B cell (primary cell): ENCODE results near the gene CDC25B. TPM values are rescaled to one million over a fixed set of nuclear protein-coding genes. Genes with fewer than 3 reads are reported as not detected.

ENCODE experiments used
- ATAC-seq: fragments of 200-7000 bp; cut with Tn5 transposase; one replicate; pipeline ENCODE4 v1.10.0; 2021; ENCODE audit warnings: low read depth, mild to moderate bottlenecking, moderate number of reproducible peaks, moderate library complexity
- CTCF ChIA-PET: fragments of 350-600 bp; sonication (Branson Sonifier 250); formaldehyde crosslinking; loops from one replicate; lab custom pipeline; 2021; ENCODE audit warnings: antibody characterized with exemption, inconsistent platforms; lab: Charles Lee
- POLR2A ChIA-PET: fragments of 350-600 bp; sonication (Branson Sonifier 250); formaldehyde crosslinking; loops from one replicate; lab custom pipeline; 2021; ENCODE audit warnings: antibody characterized with exemption; lab: Charles Lee
- DNase-seq: peaks from one replicate; pipeline ENCODE4 v3.0.0; 2013
- H2AFZ ChIP-seq: 2 replicates; pipeline ENCODE4 v1.6.1; 2012; ENCODE audit warnings: mild to moderate bottlenecking, low read depth, low read length; ENCODE audit not compliant: insufficient read depth, poor library complexity, severe bottlenecking
- H3K27ac ChIP-seq, 2 donors: 1 replicate in 1 of 2; 2 replicates in 1 of 2; pipeline ENCODE4 v1.5.1; 2012 to 2013; ENCODE audit warnings: low read length in 2 of 2, mild to moderate bottlenecking in 2 of 2, moderate library complexity in 1 of 2
- H3K27me3 ChIP-seq, 4 experiments: fragments of 200-600 bp in 1 of 4; sonication (generic) in 1 of 4; replicated peaks in 1 of 4; 1 replicate in 2 of 4; 2 replicates in 2 of 4; pipeline versions ENCODE4 v1.6.1 to v1.7.0; 2013 to 2016; ENCODE audit warnings: low read length in 3 of 4, mild to moderate bottlenecking in 2 of 4, mixed read lengths in 1 of 4, moderate library complexity in 1 of 4; ENCODE audit not compliant: insufficient read depth in 4 of 4, control insufficient read depth in 3 of 4; ENCODE audit errors: control extremely low read depth in 1 of 4
- H3K36me3 ChIP-seq, 2 experiments: replicated peaks in 1 of 2; 1 replicate in 1 of 2; 2 replicates in 1 of 2; pipeline versions ENCODE4 v1.6.1 to v1.7.1; 2013; ENCODE audit warnings: low read length in 1 of 2; ENCODE audit not compliant: insufficient read depth in 2 of 2, control insufficient read depth in 1 of 2; ENCODE audit errors: control extremely low read depth in 1 of 2, extremely low read depth in 1 of 2
- H3K4me1 ChIP-seq, 2 donors: fragments of 200-600 bp in 1 of 2; sonication (generic) in 1 of 2; 1 replicate in 1 of 2; 2 replicates in 1 of 2; pipeline versions ENCODE4 v1.5.1 to v1.6.1; 2013 to 2017; ENCODE audit warnings: low read length in 2 of 2; ENCODE audit not compliant: control insufficient read depth in 2 of 2, insufficient read depth in 2 of 2
- H3K4me2 ChIP-seq: replicated peaks from 2 replicates; pipeline ENCODE3; 2012; ENCODE audit warnings: mild to moderate bottlenecking, low read depth, low read length; ENCODE audit not compliant: poor library complexity, severe bottlenecking
- H3K4me3 ChIP-seq, 5 experiments: fragments of 200-600 bp in 1 of 5; sonication (generic) in 1 of 5; 1 replicate in 3 of 5; 2 replicates in 2 of 5; pipeline versions ENCODE4 v1.5.1 to v1.7.0; 2011 to 2016; ENCODE audit warnings: low read length in 4 of 5, mild to moderate bottlenecking in 4 of 5, low read depth in 2 of 5, control low read depth in 1 of 5, moderate library complexity in 1 of 5; ENCODE audit not compliant: insufficient read depth in 1 of 5; ENCODE audit errors: control extremely low read depth in 1 of 5, extremely low read depth in 1 of 5
- H3K79me2 ChIP-seq: fragments of 200-600 bp; sonication (generic); one replicate; pipeline ENCODE4 v1.6.0; 2016; ENCODE audit warnings: low read length; ENCODE audit not compliant: control insufficient read depth, insufficient read depth
- H3K9ac ChIP-seq: fragments of 200-600 bp; sonication (generic); 2 replicates; pipeline ENCODE4 v1.6.1; 2017; ENCODE audit warnings: mild to moderate bottlenecking, low read length, moderate library complexity
- H3K9me3 ChIP-seq, 3 donors: one replicate each; pipeline versions ENCODE4 v1.6.1 to v1.7.1; 2013; ENCODE audit warnings: low read length in 2 of 3; ENCODE audit not compliant: control insufficient read depth in 2 of 3, insufficient read depth in 1 of 3; ENCODE audit errors: control extremely low read depth in 1 of 3
- H4K20me1 ChIP-seq: 2 replicates; pipeline ENCODE4 v1.6.0; 2012; ENCODE audit warnings: mild to moderate bottlenecking, low read length; ENCODE audit not compliant: insufficient read depth, control insufficient read depth, poor library complexity, severe bottlenecking
- H3K27ac Mint-ChIP-seq: one replicate; pipeline ENCODE4 v1.8.0; 2021; ENCODE audit warnings: mixed read lengths
- H3K27me3 Mint-ChIP-seq: one replicate; pipeline ENCODE4 v1.8.0; 2021; ENCODE audit warnings: mixed read lengths
- H3K4me1 Mint-ChIP-seq: one replicate; pipeline ENCODE4 v1.8.0; 2021; ENCODE audit warnings: mixed read lengths
- H3K4me3 Mint-ChIP-seq: one replicate; pipeline ENCODE4 v1.8.0; 2021; ENCODE audit warnings: mixed read lengths
- H3K9me3 Mint-ChIP-seq: one replicate; pipeline ENCODE4 v1.8.0; 2022; ENCODE audit warnings: mixed read lengths; ENCODE audit not compliant: insufficient read depth
- CTCF ChIP-seq: fragments of 200-600 bp; IDR thresholded peaks from one replicate; pipeline ENCODE4 v1.8.0; 2022; ENCODE audit warnings: antibody characterized with exemption, mild to moderate bottlenecking
- EZH2 ChIP-seq: IDR thresholded peaks from 2 replicates; pipeline ENCODE4 v1.6.1; 2012; ENCODE audit warnings: borderline replicate concordance, low read depth, mild to moderate bottlenecking, moderate library complexity, low read length; ENCODE audit not compliant: insufficient read depth, poor library complexity, severe bottlenecking
- WGBS: methylation state at CpG from one replicate; pipeline ENCODE4 v1.1.5; 2013; ENCODE audit warnings: missing lambda C conversion rate; ENCODE audit not compliant: insufficient coverage; 5-methylcytosine and 5-hydroxymethylcytosine counted together
- intact Hi-C: fragments of 100-400 bp; cut with micrococcal nuclease; formaldehyde crosslinking; loops from one replicate; pipeline ENCODE4 v1.10.0; 2022
- polyA plus RNA-seq: library from polyadenylated mRNA; depleted of rRNA; stranded (reverse); fragments of >200 nt; gene quantifications from 2 replicates; pipeline ENCODE4 v1.2.3, GENCODE V29; 2012
- total RNA-seq, 2 donors: library from RNA; stranded (reverse); fragments of 120-200 nt in 1 of 2; gene quantifications; 1 replicate in 1 of 2; 2 replicates in 1 of 2; pipeline versions ENCODE4 v1.2.3 to v1.2.4, GENCODE V29; 2013 to 2022

Gene CDC25B
- total and polyA plus RNA-seq, 2 donors (not counting 1 experiment from before 2014, with no cell fraction given): 72.3 to 114 TPM

- H3K9me3 Mint-ChIP-seq: no peaks in the 10 kb centered on the region
- Histone ChIP-seq H3K27ac (no peak overlapping the region), H3K27me3 (no peaks in the 10 kb centered on the region), H3K9ac (peak overlapping the region; percentile 88), H3K4me1 (peaks cover 12 to 32% of the 10 kb centered on the region in 2 donors), H3K4me3 (peak overlapping the region in 4 of 5 experiments; percentile 76 to 97 (median 79)), H2AFZ (peak overlapping the region; percentile 98), H3K79me2 (peaks cover 10% of the 10 kb centered on the region), H3K9me3 (no peaks in the 10 kb centered on the region), H4K20me1 (no peaks in the 10 kb centered on the region), H3K36me3 (peaks cover 0 to 2% of the 10 kb centered on the region in 2 experiments), H3K4me2 (peak overlapping the region; percentile 98)
- ChIA-PET POLR2A (interaction anchor here (1.5 kb wide), 1 partner anchor 29 kb away, joined by 8 read pairs; the partner anchor contains the start of gene CDC25B), CTCF (interaction anchor here (0.8 to 4.8 kb wide), 6 partner anchors 10 to 319 kb away, joined by 3 to 47 read pairs (median 23); partner anchors contain the start of genes AP5S1 and SPEF1)
- peak overlapping the region; percentile 96 for H3K4me3 Mint-ChIP-seq
- WGBS: 36% methylated on average over 2 of the region's 9 CpGs
- no peak for TF ChIP-seq CTCF
- TF ChIP-seq EZH2: no peak
- peaks cover 28% of the 10 kb centered on the region for H3K4me1 Mint-ChIP-seq
- intact Hi-C loops: loop anchor here (1.0 to 5.0 kb wide), 6 partner anchors 11 to 719 kb away; partner anchors contain the start of genes CDC25B, MAVS, MRPS26 and RNF24
- H3K27ac Mint-ChIP-seq: peak overlapping the region; percentile 20
- ATAC-seq: no peak
- DNase-seq: no peak
- H3K27me3 Mint-ChIP-seq: no peaks in the 10 kb centered on the region
Measured at GRCh38 chr20:3766422-3767109, 29.5 kb upstream of the CDC25B start.

GRCh38 chr20:3767110-3767426 is 29.0 kb upstream of the CDC25B start:
- intact Hi-C loops: loop anchor here (1.0 to 5.0 kb wide), 6 partner anchors 10 to 720 kb away; partner anchors contain the start of genes CDC25B, MAVS, MRPS26 and RNF24
- DNase-seq: no peak
- H3K9me3 ChIP-seq: no peaks in the 10 kb centered on the region
- H3K4me3 ChIP-seq: peak overlapping the region; percentile 38 to 97 (median 77)
- H3K79me2 ChIP-seq: peaks cover 10% of the 10 kb centered on the region
- Mint-ChIP-seq H3K27me3 (no peaks in the 10 kb centered on the region), H3K4me3 (peak overlapping the region; percentile 96), H3K4me1 (peaks cover 27% of the 10 kb centered on the region), H3K9me3 (no peaks in the 10 kb centered on the region), H3K27ac (peak overlapping the region; percentile 32)
- ChIA-PET POLR2A (interaction anchor here (0.8 to 2.4 kb wide), 4 partner anchors 11 to 1360 kb away, joined by 3 to 18 read pairs (median 12); partner anchors contain the start of genes CDC25B, CDS2 and CENPB), CTCF (interaction anchor here (0.9 to 4.8 kb wide), 10 partner anchors 12 to 318 kb away, joined by 3 to 47 read pairs (median 14); partner anchors contain the start of genes AP5S1, CENPB and SPEF1)
- no peak for ATAC-seq
- H3K36me3 ChIP-seq: no peaks in the 10 kb centered on the region
- H3K27me3 ChIP-seq: no peaks in the 10 kb centered on the region
- WGBS: 1% methylated on average over 14 of the region's 21 CpGs
- peak overlapping the region; percentile 88 for H3K9ac ChIP-seq
- no peak overlapping the region for H3K27ac ChIP-seq
- peak overlapping the region; percentile 98 for H3K4me2 ChIP-seq
- H2AFZ ChIP-seq: peak overlapping the region; percentile 98
- H4K20me1 ChIP-seq: no peaks in the 10 kb centered on the region
- peaks cover 12 to 31% of the 10 kb centered on the region in 2 donors for H3K4me1 ChIP-seq
- TF ChIP-seq CTCF (no peak), EZH2 (no peak)
